ENCODE measurements around the gene FOXP1. TPM values are rescaled to one million over a fixed set of nuclear protein-coding genes. Genes with fewer than 3 reads are reported as not detected.
A peak's percentile ranks its signal among the peaks of the same experiment; 100 is the strongest.

FOXP1 gene
- total and polyA plus RNA-seq, 4 donors: 15.2 to 263 (median 110) TPM

DNA sequence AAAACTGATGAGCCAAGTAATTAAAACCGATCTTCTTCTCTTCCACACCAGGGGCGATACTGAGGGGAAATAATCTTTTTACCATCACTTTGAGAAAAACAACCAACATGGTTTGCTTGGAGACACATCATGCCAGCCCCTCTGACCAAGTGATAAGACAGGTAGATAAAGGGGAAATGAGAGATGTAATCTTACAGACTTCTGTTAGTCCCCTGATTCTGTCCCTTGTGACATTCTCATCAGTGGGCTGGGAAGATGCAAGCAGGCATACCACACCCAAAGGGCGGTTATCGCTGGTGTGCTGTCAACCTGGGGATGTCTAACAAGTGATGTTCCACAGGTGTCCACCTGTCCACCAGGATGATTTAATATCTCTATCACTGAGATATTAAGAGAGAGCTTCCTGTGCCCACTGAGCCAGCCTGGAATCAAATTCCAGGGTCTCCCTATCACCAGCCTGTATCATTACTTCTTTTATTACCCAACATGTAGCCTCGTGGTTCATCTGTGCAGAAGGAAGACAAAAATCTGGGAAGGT lies 315.0 kb downstream of the FOXP1 start:
- no peak overlapping the region for H3K4me3 ChIP-seq (ENCODE audit: low read length in 2 of 2)
- no peaks in the 10 kb centered on the region for H3K36me3 ChIP-seq (ENCODE audit: control insufficient read depth in 1 of 2, insufficient read depth in 2 of 2, low read length in 1 of 2)
- no peak for DNase-seq
- 97 to 99% methylated on average over 5 of the region's 5 CpGs for WGBS, 2 donors
- H3K4me1 ChIP-seq (ENCODE audit: control insufficient read depth in 1 of 2, insufficient read depth in 2 of 2, low read length in 2 of 2): no peaks in the 10 kb centered on the region
- no peak overlapping the region for H3K27ac ChIP-seq (ENCODE audit: low read depth in 1 of 2, low read length in 2 of 2)
- H3K27me3 ChIP-seq (ENCODE audit: control insufficient read depth in 1 of 2, insufficient read depth in 2 of 2, low read length in 1 of 2): no peaks in the 10 kb centered on the region
- no peak for ATAC-seq (ENCODE audit: low FRiP score)
- intact Hi-C loops (cut with DNase I): no loop called here
- no peaks in the 10 kb centered on the region for H3K9me3 ChIP-seq (ENCODE audit: control insufficient read depth, low read length)

- Histone ChIP-seq H3K27ac (ENCODE audit: low read depth in 1 of 2, low read length in 2 of 2) (no peak overlapping the region), H3K36me3 (ENCODE audit: control insufficient read depth in 1 of 2, insufficient read depth in 2 of 2, low read length in 1 of 2) (no peaks in the 10 kb centered on the region), H3K27me3 (ENCODE audit: control insufficient read depth in 1 of 2, insufficient read depth in 2 of 2, low read length in 1 of 2) (no peaks in the 10 kb centered on the region), H3K4me1 (ENCODE audit: control insufficient read depth in 1 of 2, insufficient read depth in 2 of 2, low read length in 2 of 2) (no peaks in the 10 kb centered on the region), H3K4me3 (ENCODE audit: low read length in 2 of 2) (no peak overlapping the region), H3K9me3 (ENCODE audit: control insufficient read depth, low read length) (no peaks in the 10 kb centered on the region)
- intact Hi-C loops (cut with DNase I): no loop called here
- WGBS, 2 donors: 70 to 81% methylated on average over 1 of the region's 1 CpG
- ATAC-seq (ENCODE audit: low FRiP score) (no peak), DNase-seq (no peak)
Measured at GRCh38 chr3:71266875-71267274, 316.7 kb downstream of the FOXP1 start.

DNA sequence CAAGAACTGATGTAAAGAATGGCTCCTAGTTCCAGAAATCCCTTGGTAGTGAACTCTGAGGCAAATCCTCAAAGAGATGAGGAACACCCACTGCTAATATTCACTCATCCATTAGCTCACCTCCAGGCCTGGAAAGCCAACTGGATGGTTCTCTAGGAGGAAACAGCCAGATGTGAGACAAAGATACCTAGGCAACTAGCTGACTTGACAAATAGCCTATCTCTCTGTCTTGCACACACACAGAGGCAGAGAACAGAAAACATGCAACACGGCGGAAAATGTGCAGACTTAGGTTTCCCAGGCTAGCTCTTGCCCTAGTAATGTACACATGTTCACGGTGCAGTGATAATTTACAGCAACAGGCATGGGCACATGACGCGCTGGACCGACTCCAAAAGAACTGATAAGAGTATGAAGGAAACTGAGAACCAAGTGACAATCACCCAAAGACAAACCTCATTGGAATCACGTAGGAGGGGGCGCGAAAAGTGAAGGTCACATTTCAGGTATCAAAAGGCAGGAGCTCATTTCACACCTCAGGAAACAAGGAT lies 318.1 kb downstream of the FOXP1 start:
- WGBS, 2 donors: 76% methylated on average over 9 of the region's 9 CpGs
- intact Hi-C loops (cut with DNase I): no loop called here
- Histone ChIP-seq H3K9me3 (ENCODE audit: control insufficient read depth, low read length) (no peaks in the 10 kb centered on the region), H3K27ac (ENCODE audit: low read depth in 1 of 2, low read length in 2 of 2) (no peak overlapping the region), H3K4me1 (ENCODE audit: control insufficient read depth in 1 of 2, insufficient read depth in 2 of 2, low read length in 2 of 2) (no peaks in the 10 kb centered on the region), H3K27me3 (ENCODE audit: control insufficient read depth in 1 of 2, insufficient read depth in 2 of 2, low read length in 1 of 2) (no peaks in the 10 kb centered on the region), H3K36me3 (ENCODE audit: control insufficient read depth in 1 of 2, insufficient read depth in 2 of 2, low read length in 1 of 2) (no peaks in the 10 kb centered on the region), H3K4me3 (ENCODE audit: low read length in 2 of 2) (no peak overlapping the region)
- ATAC-seq (ENCODE audit: low FRiP score) (no peak), DNase-seq (no peak)

GRCh38 chr3:71264840-71265239 lies 318.7 kb downstream of the FOXP1 start:
- H3K4me1 ChIP-seq (ENCODE audit: control insufficient read depth in 1 of 2, insufficient read depth in 2 of 2, low read length in 2 of 2): no peaks in the 10 kb centered on the region
- no peak overlapping the region for H3K27ac ChIP-seq (ENCODE audit: low read depth in 1 of 2, low read length in 2 of 2)
- no peaks in the 10 kb centered on the region for H3K27me3 ChIP-seq (ENCODE audit: control insufficient read depth in 1 of 2, insufficient read depth in 2 of 2, low read length in 1 of 2)
- WGBS, 2 donors: 48 to 60% methylated on average over 2 of the region's 2 CpGs
- no peak overlapping the region for H3K4me3 ChIP-seq (ENCODE audit: low read length in 2 of 2)
- H3K36me3 ChIP-seq (ENCODE audit: control insufficient read depth in 1 of 2, insufficient read depth in 2 of 2, low read length in 1 of 2): no peaks in the 10 kb centered on the region
- no peak for ATAC-seq (ENCODE audit: low FRiP score)
- intact Hi-C loops (cut with DNase I): no loop called here
- no peak for DNase-seq
- H3K9me3 ChIP-seq (ENCODE audit: control insufficient read depth, low read length): no peaks in the 10 kb centered on the region

DNA sequence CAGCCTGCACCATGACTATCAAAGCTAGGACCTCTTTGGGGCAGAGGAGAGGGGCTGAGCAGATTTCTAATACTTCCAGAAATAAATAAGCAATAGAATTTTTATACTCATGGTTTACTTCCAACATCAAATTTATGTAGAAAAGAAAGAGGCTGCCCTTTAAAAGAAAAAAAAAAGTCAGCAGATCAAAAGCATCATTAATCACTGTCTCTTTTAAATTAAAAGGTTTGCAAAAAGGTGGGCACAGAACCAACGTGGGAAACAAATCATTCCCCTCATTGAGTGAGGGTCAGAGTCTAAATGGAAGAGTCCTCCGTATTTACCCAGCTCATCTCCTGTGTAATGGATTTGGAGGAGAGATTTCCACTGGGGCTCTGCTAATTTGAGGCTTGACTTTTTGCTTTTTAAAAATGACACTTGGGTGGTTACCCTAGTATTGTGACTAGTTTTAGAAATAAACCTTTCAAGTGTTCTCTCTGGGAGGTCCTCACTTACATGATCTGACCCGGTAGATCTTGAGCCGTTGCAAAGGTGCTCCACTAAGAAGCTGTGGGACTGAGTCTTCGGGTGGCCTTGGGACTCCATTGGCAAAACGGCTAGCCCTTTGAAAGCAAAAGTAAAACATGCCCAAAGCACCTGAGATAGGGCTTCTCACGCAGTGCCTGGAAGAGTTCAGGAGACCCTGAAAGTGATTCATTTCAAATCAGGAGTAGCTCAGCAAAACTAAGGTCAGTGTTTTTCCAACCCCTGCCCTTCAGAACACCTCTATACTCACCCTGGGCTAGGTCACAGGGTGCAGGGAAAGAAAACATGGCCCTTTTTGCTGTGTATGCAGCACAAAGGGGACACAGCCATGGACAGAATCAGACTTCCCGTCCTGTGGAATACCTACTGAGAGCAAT lies 320.9 kb downstream of the FOXP1 start:
- no peak overlapping the region for H3K4me3 ChIP-seq (ENCODE audit: low read length in 2 of 2)
- ATAC-seq (ENCODE audit: low FRiP score): peak; percentile 19
- H3K27me3 ChIP-seq (ENCODE audit: control insufficient read depth in 1 of 2, insufficient read depth in 2 of 2, low read length in 1 of 2): no peaks in the 10 kb centered on the region

DNA sequence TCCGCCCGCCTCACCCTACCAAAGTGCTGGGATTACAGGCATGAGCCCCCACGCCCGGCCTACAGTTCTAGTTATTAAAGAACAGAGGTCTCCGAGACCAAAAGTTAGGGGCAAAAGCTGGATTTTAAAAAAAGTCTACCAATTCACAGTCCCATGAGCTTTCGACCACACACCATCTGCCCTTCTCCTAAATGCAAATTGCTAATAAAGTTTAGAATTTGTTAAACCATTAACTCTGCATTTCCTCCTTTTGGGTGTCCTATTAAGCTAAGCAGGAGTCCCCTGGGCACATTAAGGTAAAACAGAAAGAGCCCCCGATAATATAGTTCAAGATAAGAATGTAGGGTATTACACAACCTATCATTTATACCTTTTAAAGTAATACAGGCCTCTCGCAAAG lies 322.7 kb downstream of the FOXP1 start:
- 97 to 98% methylated on average over 8 of the region's 8 CpGs for WGBS, 2 donors
- H3K27me3 ChIP-seq (ENCODE audit: control insufficient read depth in 1 of 2, insufficient read depth in 2 of 2, low read length in 1 of 2): no peaks in the 10 kb centered on the region
- H3K27ac ChIP-seq (ENCODE audit: low read depth in 1 of 2, low read length in 2 of 2): no peak overlapping the region
- peaks cover 0 to 3% of the 10 kb centered on the region in 2 donors for H3K4me1 ChIP-seq (ENCODE audit: control insufficient read depth in 1 of 2, insufficient read depth in 2 of 2, low read length in 2 of 2)
- no peak for ATAC-seq (ENCODE audit: low FRiP score)
- no peak overlapping the region for H3K4me3 ChIP-seq (ENCODE audit: low read length in 2 of 2)
- DNase-seq: no peak
- H3K9me3 ChIP-seq (ENCODE audit: control insufficient read depth, low read length): no peaks in the 10 kb centered on the region
- intact Hi-C loops (cut with DNase I): no loop called here
- no peaks in the 10 kb centered on the region for H3K36me3 ChIP-seq (ENCODE audit: control insufficient read depth in 1 of 2, insufficient read depth in 2 of 2, low read length in 1 of 2)

More for the DNA sequence above, 320.9 kb downstream of the FOXP1 start:
- Histone ChIP-seq H3K27ac (ENCODE audit: low read depth in 1 of 2, low read length in 2 of 2) (no peak overlapping the region), H3K9me3 (ENCODE audit: control insufficient read depth, low read length) (no peaks in the 10 kb centered on the region), H3K4me1 (ENCODE audit: control insufficient read depth in 1 of 2, insufficient read depth in 2 of 2, low read length in 2 of 2) (peaks cover 0 to 3% of the 10 kb centered on the region in 2 donors), H3K36me3 (ENCODE audit: control insufficient read depth in 1 of 2, insufficient read depth in 2 of 2, low read length in 1 of 2) (no peaks in the 10 kb centered on the region)
- DNase-seq: no peak
- intact Hi-C loops (cut with DNase I): no loop called here
- 62 to 68% methylated on average over 8 of the region's 8 CpGs for WGBS, 2 donors

DNA sequence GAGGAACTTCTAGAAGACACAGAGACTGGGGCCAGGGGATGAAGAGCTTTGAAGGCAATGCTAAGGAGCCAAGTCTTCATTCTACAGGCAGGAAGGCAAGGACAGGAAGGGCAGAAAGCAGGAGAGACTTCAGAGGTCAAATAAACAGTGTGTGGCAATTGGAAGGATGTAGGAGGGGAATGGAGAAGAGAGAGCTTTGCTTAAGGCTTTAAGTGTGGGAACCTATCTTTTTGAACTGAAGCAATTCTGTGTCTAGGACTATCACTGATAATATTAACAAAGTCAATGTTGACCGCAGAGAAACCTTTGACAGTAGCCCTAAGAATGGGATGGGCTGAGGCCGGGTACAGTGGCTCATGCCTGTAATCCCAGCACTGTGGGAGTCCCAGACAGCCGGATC lies 325.0 kb downstream of the FOXP1 start:
- ATAC-seq (ENCODE audit: low FRiP score): no peak

DNA sequence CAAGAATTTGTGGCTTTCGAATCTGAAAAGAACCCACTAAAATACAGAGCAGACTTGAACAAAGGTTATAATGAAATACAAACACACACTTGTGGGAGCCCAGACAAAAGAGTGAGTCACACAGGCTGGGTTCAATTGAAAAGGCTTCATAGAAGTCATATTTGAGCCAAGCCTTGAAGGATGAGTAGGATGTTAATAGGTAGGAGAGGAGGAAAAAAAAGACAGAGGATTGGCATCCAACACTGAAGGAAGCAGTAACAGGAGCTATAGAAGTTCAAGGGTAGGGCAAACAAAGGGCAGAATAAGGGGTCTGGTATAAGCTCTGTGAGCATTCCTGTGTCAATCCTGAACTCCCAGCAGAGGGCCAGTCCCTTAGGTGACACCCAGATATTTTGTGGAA lies 325.4 kb downstream of the FOXP1 start:
- no peak overlapping the region for H3K4me3 ChIP-seq (ENCODE audit: low read length in 2 of 2)
- ATAC-seq (ENCODE audit: low FRiP score) (no peak), DNase-seq (no peak)
- no peaks in the 10 kb centered on the region for H3K36me3 ChIP-seq (ENCODE audit: control insufficient read depth in 1 of 2, insufficient read depth in 2 of 2, low read length in 1 of 2)
- WGBS, 2 donors: 43 to 49% methylated on average over 1 of the region's 1 CpG
- H3K27me3 ChIP-seq (ENCODE audit: control insufficient read depth in 1 of 2, insufficient read depth in 2 of 2, low read length in 1 of 2): no peaks in the 10 kb centered on the region
- H3K4me1 ChIP-seq (ENCODE audit: control insufficient read depth in 1 of 2, insufficient read depth in 2 of 2, low read length in 2 of 2): peaks cover 3 to 6% of the 10 kb centered on the region in 2 donors
- H3K27ac ChIP-seq (ENCODE audit: low read depth in 1 of 2, low read length in 2 of 2): no peak overlapping the region
- intact Hi-C loops (cut with DNase I): loop anchor here in 1 of 2 donors (5.0 kb wide), 1 partner anchor 44 kb away; no protein-coding TSS in a partner anchor
- H3K9me3 ChIP-seq (ENCODE audit: control insufficient read depth, low read length): no peaks in the 10 kb centered on the region

More for the DNA sequence above, 325.0 kb downstream of the FOXP1 start:
- Histone ChIP-seq H3K27ac (ENCODE audit: low read depth in 1 of 2, low read length in 2 of 2) (no peak overlapping the region), H3K36me3 (ENCODE audit: control insufficient read depth in 1 of 2, insufficient read depth in 2 of 2, low read length in 1 of 2) (no peaks in the 10 kb centered on the region), H3K4me3 (ENCODE audit: low read length in 2 of 2) (no peak overlapping the region), H3K9me3 (ENCODE audit: control insufficient read depth, low read length) (no peaks in the 10 kb centered on the region), H3K27me3 (ENCODE audit: control insufficient read depth in 1 of 2, insufficient read depth in 2 of 2, low read length in 1 of 2) (no peaks in the 10 kb centered on the region), H3K4me1 (ENCODE audit: control insufficient read depth in 1 of 2, insufficient read depth in 2 of 2, low read length in 2 of 2) (peaks cover 3 to 6% of the 10 kb centered on the region in 2 donors)
- intact Hi-C loops (cut with DNase I): loop anchor here in 1 of 2 donors (5.0 kb wide), 1 partner anchor 44 kb away; no protein-coding TSS in a partner anchor
- DNase-seq: no peak
- WGBS, 2 donors: 93 to 94% methylated on average over 3 of the region's 3 CpGs
